Kidney epithelial cell (primary cell): ENCODE data around the gene TSPAN5. TPM values are rescaled to one million over a fixed set of nuclear protein-coding genes. Genes with fewer than 3 reads are reported as not detected.
"Not testable (repeated sequence)": the region's sequence is repeated elsewhere in the genome, so short reads cannot be mapped to it uniquely, and the experiment has no call there.

Experiments
- DNase-seq: peaks from one replicate; pipeline ENCODE4 v3.0.0-alpha.2; 2010; ENCODE audit warnings: low read depth
- H3K27me3 ChIP-seq: 2 replicates; pipeline ENCODE4 v1.6.0; 2011; ENCODE audit warnings: low read length; ENCODE audit not compliant: control insufficient read depth, insufficient read depth
- H3K36me3 ChIP-seq: 2 replicates; pipeline ENCODE4 v1.5.1; 2011; ENCODE audit warnings: low read length; ENCODE audit not compliant: control insufficient read depth, insufficient read depth
- H3K4me3 ChIP-seq: 2 replicates; pipeline ENCODE4 v1.5.1; 2011; ENCODE audit warnings: low read depth, mild to moderate bottlenecking, control low read depth, low read length
- total RNA-seq: library from RNA; depleted of rRNA; stranded (reverse); fragments of >200 nt; gene quantifications from 2 replicates; pipeline ENCODE4 v1.2.3, GENCODE V29; 2015
- TF ChIP-seq, protein P1 (sequence below): IDR thresholded peaks from 2 replicates; pipeline ENCODE4 v1.5.1; 2011; ENCODE audit warnings: mild to moderate bottlenecking, moderate library complexity, low read length, control low read depth, inconsistent platforms; ENCODE audit not compliant: insufficient read depth, poor library complexity, severe bottlenecking

Gene TSPAN5
- total RNA-seq, 1 donor from 2014 or later: 20.5 TPM

DNA sequence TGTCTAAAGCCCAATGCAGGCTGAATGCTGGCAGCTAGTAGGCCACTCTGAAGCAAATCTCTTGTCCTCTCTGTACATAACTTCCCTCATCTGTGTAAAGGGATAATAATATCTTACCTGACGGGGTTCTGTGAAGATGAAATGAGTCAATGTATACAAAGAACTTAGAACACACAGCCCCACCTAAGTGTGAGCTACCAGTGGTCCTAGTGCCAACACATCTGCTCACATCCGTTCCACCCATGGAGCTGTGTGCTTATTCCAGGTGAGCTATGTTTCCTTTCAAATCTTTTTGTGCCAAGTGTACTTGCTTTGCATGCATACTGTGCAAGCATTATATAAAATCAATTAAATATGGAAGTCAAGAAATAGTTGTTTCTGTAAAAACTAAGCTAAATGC, 116.4 kb downstream of the TSPAN5 start:
- no peaks in the 10 kb centered on the region for H3K36me3 ChIP-seq
- TF ChIP-seq, protein P1, sequence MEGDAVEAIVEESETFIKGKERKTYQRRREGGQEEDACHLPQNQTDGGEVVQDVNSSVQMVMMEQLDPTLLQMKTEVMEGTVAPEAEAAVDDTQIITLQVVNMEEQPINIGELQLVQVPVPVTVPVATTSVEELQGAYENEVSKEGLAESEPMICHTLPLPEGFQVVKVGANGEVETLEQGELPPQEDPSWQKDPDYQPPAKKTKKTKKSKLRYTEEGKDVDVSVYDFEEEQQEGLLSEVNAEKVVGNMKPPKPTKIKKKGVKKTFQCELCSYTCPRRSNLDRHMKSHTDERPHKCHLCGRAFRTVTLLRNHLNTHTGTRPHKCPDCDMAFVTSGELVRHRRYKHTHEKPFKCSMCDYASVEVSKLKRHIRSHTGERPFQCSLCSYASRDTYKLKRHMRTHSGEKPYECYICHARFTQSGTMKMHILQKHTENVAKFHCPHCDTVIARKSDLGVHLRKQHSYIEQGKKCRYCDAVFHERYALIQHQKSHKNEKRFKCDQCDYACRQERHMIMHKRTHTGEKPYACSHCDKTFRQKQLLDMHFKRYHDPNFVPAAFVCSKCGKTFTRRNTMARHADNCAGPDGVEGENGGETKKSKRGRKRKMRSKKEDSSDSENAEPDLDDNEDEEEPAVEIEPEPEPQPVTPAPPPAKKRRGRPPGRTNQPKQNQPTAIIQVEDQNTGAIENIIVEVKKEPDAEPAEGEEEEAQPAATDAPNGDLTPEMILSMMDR: no peak
- no peak overlapping the region for H3K4me3 ChIP-seq
- no peak for DNase-seq
- H3K27me3 ChIP-seq: no peaks in the 10 kb centered on the region

DNA sequence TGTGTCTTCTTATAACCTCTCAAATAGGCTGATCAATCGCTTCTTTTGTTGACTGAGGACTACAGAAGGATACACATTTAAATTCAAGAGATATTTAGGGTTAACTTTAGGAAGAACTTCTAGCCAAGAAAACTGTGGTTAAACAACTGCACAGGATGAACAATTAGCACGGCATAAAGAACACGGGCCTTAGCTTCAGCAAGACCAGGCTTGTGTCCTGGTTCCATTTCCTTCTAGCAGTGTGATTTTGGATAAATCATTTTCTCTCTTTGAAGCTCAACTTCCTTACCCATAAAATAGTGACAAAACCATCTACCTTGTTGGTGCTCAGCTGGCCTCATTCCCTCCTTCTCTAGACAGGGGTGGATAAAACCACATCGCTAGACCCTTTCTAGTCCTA, 117.6 kb downstream of the TSPAN5 start:
- no peak overlapping the region for H3K4me3 ChIP-seq
- H3K27me3 ChIP-seq: no peaks in the 10 kb centered on the region
- TF ChIP-seq, protein P1: no peak
- no peaks in the 10 kb centered on the region for H3K36me3 ChIP-seq
- no peak for DNase-seq

DNA sequence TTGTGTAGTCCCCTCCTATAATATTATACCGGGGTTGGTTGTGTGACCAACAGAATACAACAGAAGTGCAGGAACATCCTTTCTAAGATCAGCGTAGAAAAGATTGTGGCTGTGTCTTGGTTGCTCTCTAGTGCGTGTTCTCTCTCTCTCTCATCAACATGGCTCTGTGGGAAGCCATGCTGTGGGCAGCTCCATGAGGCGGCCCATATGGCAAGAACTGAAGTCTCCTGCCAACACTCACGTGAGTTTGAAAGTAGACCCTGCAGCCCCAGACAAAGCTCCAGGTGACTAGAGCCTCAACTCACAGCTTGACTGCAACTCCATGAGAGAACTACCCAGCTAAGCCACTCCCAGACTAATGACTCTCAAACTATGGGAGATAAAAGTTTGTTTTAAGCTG, 118.7 kb downstream of the TSPAN5 start:
- H3K27me3 ChIP-seq: no peaks in the 10 kb centered on the region
- no peak overlapping the region for H3K4me3 ChIP-seq
- TF ChIP-seq, protein P1: no peak
- no peak for DNase-seq
- no peaks in the 10 kb centered on the region for H3K36me3 ChIP-seq

DNA sequence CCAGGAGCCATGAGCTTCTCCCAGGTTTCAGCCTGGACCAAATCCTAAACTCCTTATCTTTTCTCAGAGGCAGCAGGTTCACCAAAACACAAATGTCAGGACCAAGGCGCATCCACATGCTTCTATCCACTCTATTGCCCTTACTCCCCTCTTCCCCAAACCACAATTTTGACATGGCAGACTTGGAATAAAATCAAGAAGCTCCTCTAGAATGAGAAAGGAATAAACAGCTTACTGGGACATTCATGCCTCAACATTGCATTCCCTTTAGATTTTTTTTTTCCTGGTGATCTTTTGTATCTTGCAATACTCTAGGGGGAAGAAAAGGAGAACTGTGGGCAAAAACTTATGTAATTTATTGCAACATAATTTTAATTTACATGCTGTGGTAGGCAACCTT, 119.1 kb downstream of the TSPAN5 start:
- Histone ChIP-seq H3K36me3 (no peaks in the 10 kb centered on the region), H3K4me3 (no peak overlapping the region), H3K27me3 (no peaks in the 10 kb centered on the region)
- TF ChIP-seq, protein P1: no peak
- no peak for DNase-seq

DNA sequence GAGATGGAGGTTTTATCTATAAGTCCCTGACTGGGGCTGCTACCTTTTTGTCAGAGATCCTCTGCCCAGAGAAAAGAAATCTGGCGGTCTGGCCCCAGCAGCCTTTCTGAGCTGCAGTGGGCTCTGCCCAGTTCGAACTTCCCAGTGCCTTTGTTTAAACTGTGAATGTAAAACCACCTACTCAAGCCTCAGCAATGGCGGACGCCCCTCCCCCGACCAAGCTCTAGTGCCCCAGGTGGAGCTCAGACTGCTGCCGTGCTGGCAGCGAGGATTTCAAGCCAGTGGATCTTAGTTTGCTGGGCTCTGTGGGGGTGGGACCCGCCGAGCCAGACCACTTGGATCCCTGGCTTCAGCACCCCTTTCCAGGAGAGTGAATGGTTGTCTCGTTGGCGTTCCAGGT, 121.8 kb downstream of the TSPAN5 start:
- DNase-seq: no peak
- H3K36me3 ChIP-seq: no peaks in the 10 kb centered on the region
- no peak overlapping the region for H3K4me3 ChIP-seq
- TF ChIP-seq, protein P1: no peak
- H3K27me3 ChIP-seq: no peaks in the 10 kb centered on the region

DNA sequence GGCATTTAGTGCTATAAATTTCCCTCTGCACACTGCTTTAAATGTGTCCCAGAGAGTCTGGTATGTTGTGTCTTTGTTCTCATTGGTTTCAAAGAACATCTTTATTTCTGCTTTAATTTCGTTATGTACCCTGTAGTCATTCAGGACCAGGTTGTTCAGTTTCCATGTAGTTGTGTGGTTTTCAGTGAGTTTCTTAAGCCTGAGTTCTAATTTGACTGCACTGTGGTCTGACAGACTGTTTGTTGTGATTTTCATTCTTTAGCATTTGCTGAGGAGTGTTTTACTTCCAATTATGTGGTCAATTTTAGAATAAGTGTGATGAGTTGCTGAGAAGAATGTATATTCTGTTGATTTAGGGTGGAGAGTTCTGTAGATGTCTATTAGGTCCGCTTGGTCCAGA, 124.3 kb downstream of the TSPAN5 start:
- not testable (repeated sequence) for H3K36me3 ChIP-seq, H3K27me3 ChIP-seq, DNase-seq, H3K4me3 ChIP-seq
